SK-N-SH treated with all-trans-retinoic acid at 6 μM for 48 hours (cell line): ENCODE results near the gene DTD1.

Experiments used
- ARNTL ChIP-seq: fragments of 450-650 bp; formaldehyde crosslinking; IDR thresholded peaks from 2 replicates; pipeline ENCODE4 v1.5.0; 2020; ENCODE audit warnings: low read depth, mild to moderate bottlenecking, moderate library complexity, borderline replicate concordance
- CREB5 ChIP-seq: fragments of 250-450 bp; sonication (Bioruptor Pico); IDR thresholded peaks from 2 replicates; pipeline ENCODE4 v1.5.1; 2020; ENCODE audit warnings: low read depth, mild to moderate bottlenecking, moderate library complexity
- CSDC2 ChIP-seq: fragments of 250-450 bp; sonication (Bioruptor Pico); IDR thresholded peaks from 2 replicates; pipeline ENCODE4 v1.5.0; 2020; ENCODE audit warnings: mild to moderate bottlenecking, moderate library complexity
- ESRRG ChIP-seq: fragments of 250-450 bp; sonication (Bioruptor Pico); IDR thresholded peaks from 2 replicates; pipeline ENCODE4 v1.6.1; 2021; ENCODE audit warnings: mild to moderate bottlenecking
- GLIS3 ChIP-seq: fragments of 250-450 bp; sonication (Bioruptor Pico); IDR thresholded peaks from 2 replicates; pipeline ENCODE4 v1.5.0; 2020; ENCODE audit warnings: mild to moderate bottlenecking, moderate library complexity
- OSR1 ChIP-seq: fragments of 250-450 bp; sonication (Bioruptor Pico); IDR thresholded peaks from 2 replicates; pipeline ENCODE4 v1.8.0; 2022; ENCODE audit warnings: moderate library complexity, mild to moderate bottlenecking, inconsistent platforms
- PPARA ChIP-seq: fragments of 250-450 bp; sonication (Bioruptor Pico); IDR thresholded peaks from 2 replicates; pipeline ENCODE4 v1.5.0; 2020; ENCODE audit warnings: mild to moderate bottlenecking, borderline replicate concordance
- RARB ChIP-seq: fragments of 250-450 bp; sonication (Bioruptor Pico); IDR thresholded peaks from 2 replicates; pipeline ENCODE4 v1.8.0; 2021; ENCODE audit warnings: mild to moderate bottlenecking, moderate library complexity
- ZC3H10 ChIP-seq: fragments of 250-450 bp; sonication (Bioruptor Pico); IDR thresholded peaks from 2 replicates; pipeline ENCODE4 v1.5.1; 2021; ENCODE audit warnings: mild to moderate bottlenecking, moderate library complexity
- ZFP3 ChIP-seq: fragments of 250-450 bp; sonication (Bioruptor Pico); IDR thresholded peaks from 2 replicates; pipeline ENCODE4 v1.5.0; 2020; ENCODE audit warnings: mild to moderate bottlenecking, moderate library complexity
- ZFP30 ChIP-seq: fragments of 450-650 bp; formaldehyde crosslinking; IDR thresholded peaks from 2 replicates; pipeline ENCODE4 v1.5.0; 2022; ENCODE audit warnings: mild to moderate bottlenecking, moderate library complexity
- ZNF565 ChIP-seq: fragments of 450-650 bp; formaldehyde crosslinking; conservative IDR thresholded peaks from 2 replicates; pipeline ENCODE4 v1.5.0; 2020; ENCODE audit warnings: low read depth, mild to moderate bottlenecking, moderate library complexity
- ZNF70 ChIP-seq: fragments of 450-650 bp; formaldehyde crosslinking; IDR thresholded peaks from 2 replicates; pipeline ENCODE4 v1.5.0; 2020; ENCODE audit warnings: mild to moderate bottlenecking, moderate library complexity
- TF ChIP-seq, protein P1 (sequence below): fragments of 250-450 bp; sonication (Bioruptor Pico); IDR thresholded peaks from 2 replicates; pipeline ENCODE4 v1.8.0; 2020; ENCODE audit warnings: mild to moderate bottlenecking, moderate library complexity, borderline replicate concordance

GRCh38 chr20:18625907-18626655 is 38.2 kb downstream of the DTD1 start:
- TF ChIP-seq, protein P1, sequence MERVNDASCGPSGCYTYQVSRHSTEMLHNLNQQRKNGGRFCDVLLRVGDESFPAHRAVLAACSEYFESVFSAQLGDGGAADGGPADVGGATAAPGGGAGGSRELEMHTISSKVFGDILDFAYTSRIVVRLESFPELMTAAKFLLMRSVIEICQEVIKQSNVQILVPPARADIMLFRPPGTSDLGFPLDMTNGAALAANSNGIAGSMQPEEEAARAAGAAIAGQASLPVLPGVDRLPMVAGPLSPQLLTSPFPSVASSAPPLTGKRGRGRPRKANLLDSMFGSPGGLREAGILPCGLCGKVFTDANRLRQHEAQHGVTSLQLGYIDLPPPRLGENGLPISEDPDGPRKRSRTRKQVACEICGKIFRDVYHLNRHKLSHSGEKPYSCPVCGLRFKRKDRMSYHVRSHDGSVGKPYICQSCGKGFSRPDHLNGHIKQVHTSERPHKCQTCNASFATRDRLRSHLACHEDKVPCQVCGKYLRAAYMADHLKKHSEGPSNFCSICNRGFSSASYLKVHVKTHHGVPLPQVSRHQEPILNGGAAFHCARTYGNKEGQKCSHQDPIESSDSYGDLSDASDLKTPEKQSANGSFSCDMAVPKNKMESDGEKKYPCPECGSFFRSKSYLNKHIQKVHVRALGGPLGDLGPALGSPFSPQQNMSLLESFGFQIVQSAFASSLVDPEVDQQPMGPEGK (CRISPR knock-in tag), result no peak
- no peak for TF ChIP-seq OSR1 (CRISPR knock-in tag)
- no peak for TF ChIP-seq RARB
- TF ChIP-seq ZNF565 (CRISPR knock-in tag), result no peak
- TF ChIP-seq PPARA (CRISPR knock-in tag), result no peak
- no peak for TF ChIP-seq CSDC2 (CRISPR knock-in tag)
- TF ChIP-seq ZFP3 (CRISPR knock-in tag), result no peak
- no peak for TF ChIP-seq ARNTL (CRISPR knock-in tag)
- no peak for TF ChIP-seq ZFP30
- no peak for TF ChIP-seq GLIS3 (CRISPR knock-in tag)
- no peak for TF ChIP-seq CREB5
- TF ChIP-seq ESRRG (CRISPR knock-in tag), result no peak
- TF ChIP-seq ZNF70 (CRISPR knock-in tag), result no peak
- TF ChIP-seq ZC3H10 (CRISPR knock-in tag), result no peak
